Heart left ventricle (tissue), 16 donors: ENCODE measurements around the gene PABPC1L2B. TPM values are rescaled to one million over a fixed set of nuclear protein-coding genes. Genes with fewer than 3 reads are reported as not detected.

Source experiments
- ATAC-seq, 4 donors: fragments of 200-7000 bp; cut with Tn5 transposase; one replicate each; pipeline ENCODE4 v1.9.1; 2020 to 2022; ENCODE audit warnings: moderate library complexity in 4 of 4, mild to moderate bottlenecking in 3 of 4, moderate number of reproducible peaks in 1 of 4
- DNase-seq, 5 donors: peaks; one replicate each; pipeline ENCODE4 v3.0.0-alpha.2; 2020
- H3K27ac ChIP-seq, 12 donors: fragments of 200-600 bp; sonication (generic) in 4 of 12; one replicate each; pipeline versions ENCODE4 v1.5.0 to v1.8.0; 2016 to 2022; ENCODE audit warnings: mild to moderate bottlenecking in 2 of 12
- H3K27me3 ChIP-seq, 9 donors: fragments of 200-600 bp; sonication (generic) in 2 of 9; one replicate each; pipeline versions ENCODE4 v1.5.1 to v1.8.0; 2016 to 2022; ENCODE audit warnings: mild to moderate bottlenecking in 3 of 9
- H3K36me3 ChIP-seq, 9 donors: fragments of 200-600 bp; sonication (generic) in 2 of 9; one replicate each; pipeline versions ENCODE4 v1.5.0 to v1.8.0; 2018 to 2022; ENCODE audit warnings: mild to moderate bottlenecking in 2 of 9
- H3K4me1 ChIP-seq, 12 donors: fragments of 200-600 bp; sonication (generic) in 4 of 12; one replicate each; pipeline versions ENCODE4 v1.5.0 to v1.8.0; 2016 to 2022; ENCODE audit warnings: mild to moderate bottlenecking in 3 of 12
- H3K4me3 ChIP-seq, 12 donors: fragments of 200-600 bp; sonication (generic) in 4 of 12; one replicate each; pipeline versions ENCODE4 v1.5.0 to v1.8.0; 2017 to 2022; ENCODE audit warnings: mild to moderate bottlenecking in 9 of 12, moderate library complexity in 4 of 12
- H3K9me3 ChIP-seq, 12 donors: fragments of 200-600 bp; sonication (generic) in 4 of 12; one replicate each; pipeline versions ENCODE4 v1.5.0 to v1.8.0; 2016 to 2022; ENCODE audit warnings: mild to moderate bottlenecking in 1 of 12
- CTCF ChIP-seq, 12 donors: fragments of 200-600 bp; sonication (generic) in 4 of 12; IDR thresholded peaks; one replicate each; pipeline versions ENCODE4 v1.5.0 to v1.8.0; 2018 to 2022; ENCODE audit warnings: antibody characterized with exemption in 12 of 12, mild to moderate bottlenecking in 5 of 12
- POLR2A ChIP-seq, 2 donors: fragments of 450-650 bp; IDR thresholded peaks; one replicate each; pipeline ENCODE4 v1.6.1; 2017; ENCODE audit warnings: antibody characterized with exemption in 2 of 2, mild to moderate bottlenecking in 2 of 2, moderate library complexity in 2 of 2
- WGBS, 4 donors: extraction: QIAGEN DNeasy Blood & Tissue Kit in 2 of 4; methylation state at CpG; one replicate each; pipeline versions ENCODE4 v1.1.5 to v1.1.7; 2013 to 2018; 5-methylcytosine and 5-hydroxymethylcytosine counted together
- intact Hi-C, 10 donors: fragments of 100-400 bp; cut with DNase I; formaldehyde crosslinking; loops; one replicate each; pipeline versions ENCODE4 v1.11.1 to v1.14.2; 2022
- polyA plus RNA-seq, 2 donors: library from polyadenylated mRNA; stranded (reverse); fragments of 200-250 nt; gene quantifications; one replicate each; pipeline ENCODE4 v1.2.3, GENCODE V29; 2013
- total RNA-seq, 9 donors: library from RNA; depleted of rRNA in 2 of 9; stranded (reverse); fragments of >200 nt in 2 of 9; fragmentation: NEBNext Ultra II Directional in 3 of 9; extraction: Animal tissue kit (Norgen Biotek cat#: 25700) in 3 of 9; gene quantifications; one replicate each; pipeline versions ENCODE4 v1.1.0 to v1.2.4, GENCODE V29; 2016 to 2023
- donor health status: ischemic (EF 13 %, LVEDD 7.1; RV severe dilation, severe dysfunction).
- donor health status: healthy with polysubstance abuse.
- donor health status: DM: no; HTN: yes; CAD: no.
- donor health status: DM: no; HTN: no; CAD: no.
- donor health status: ischemic (EF 25% LVEDD 6.9; RV normal size, moderate dysfunction).
- donor health status: ischemic (EF 25% LVEDD 5.7; RV mildly dilated, moderate dysfunction).
- donor health status: healthy.
- donor health status: DM: yes; HTN: yes; CAD: no.
- donor health status: ischemic (EF 35%, LVEDD 5.7; RV mildly dilated, moderate dysfunction).
- donor health status: nonischemic (EF 11% LVEDD 7.7; RV severe dilation, severe dysfunction).
- donor health status: DM: yes; HTN: yes; CAD: no.
- donor health status: PGD.
- donor health status: ischemic (EF 29% LVEDD 5.4; RV normal size, mild dysfunction).
- donor health status: nonischemic (EF 23%, LVEDD 6.1; RV moderate dilation, normal function).

Gene PABPC1L2B
- total and polyA plus RNA-seq, 11 donors: not detected

GRCh38 chrX:73028876-73029275 lies 26.1 kb downstream of the PABPC1L2B start:
- no peaks in the 10 kb centered on the region for H3K4me1 ChIP-seq
- no peak overlapping the region for H3K27ac ChIP-seq
- intact Hi-C loops: no loop called here
- 0 to 72% (median 44%) methylated on average over 1 of the region's 1 CpG for WGBS, 4 donors
- no peak overlapping the region for H3K4me3 ChIP-seq
- TF ChIP-seq CTCF (IDR thresholded peaks at IDR 0.05) (no peak), POLR2A (IDR thresholded peaks at IDR 0.05) (no peak)
- no peak for ATAC-seq
- H3K27me3 ChIP-seq: no peaks in the 10 kb centered on the region
- H3K36me3 ChIP-seq: no peaks in the 10 kb centered on the region
- no peak for DNase-seq
- H3K9me3 ChIP-seq: peaks cover 0 to 26% (median 0%) of the 10 kb centered on the region in 12 donors

Other genes starting within 250 kb of the PABPC1L2B start
- gene DMRTC1B, start 226.0 kb upstream of the PABPC1L2B start, total RNA-seq: under 1 TPM in 1 of 9 donors, not detected in 8; 0.57 TPM
- gene DMRTC1B, start 226.0 kb upstream of the PABPC1L2B start, polyA plus RNA-seq: not detected
- gene FAM236B, start 220.3 kb upstream of the PABPC1L2B start, total RNA-seq: not detected
- not detected for gene FAM236B, start 220.3 kb upstream of the PABPC1L2B start, polyA plus RNA-seq
- gene FAM236D, start 194.7 kb upstream of the PABPC1L2B start, total RNA-seq: not detected
- not detected for gene FAM236D, start 194.7 kb upstream of the PABPC1L2B start, polyA plus RNA-seq
- not detected for gene FAM236C, start 90.3 kb upstream of the PABPC1L2B start, total RNA-seq
- not detected for gene FAM236C, start 90.3 kb upstream of the PABPC1L2B start, polyA plus RNA-seq
- not detected for gene FAM236A, start 64.7 kb upstream of the PABPC1L2B start, total RNA-seq
- not detected for gene FAM236A, start 64.7 kb upstream of the PABPC1L2B start, polyA plus RNA-seq
- not detected for gene DMRTC1, start 59.1 kb upstream of the PABPC1L2B start, total RNA-seq
- gene DMRTC1, start 59.1 kb upstream of the PABPC1L2B start, polyA plus RNA-seq: not detected
- gene PABPC1L2A, start 76.6 kb downstream of the PABPC1L2B start, total RNA-seq: not detected
- gene PABPC1L2A, start 76.6 kb downstream of the PABPC1L2B start, polyA plus RNA-seq: not detected
- gene NAP1L2, start 211.9 kb downstream of the PABPC1L2B start, total RNA-seq: 10 to 100 TPM in 4 of 9 donors, 1 to 10 TPM in 5; 2.1 to 14.5 (median 7.6) TPM
- gene NAP1L2, start 211.9 kb downstream of the PABPC1L2B start, polyA plus RNA-seq: 1 to 10 TPM in 1 of 2 donors, under 1 TPM in 1; 0.18 to 2.2 TPM